Liver (tissue), 9 donors: Measurements from ENCODE around the gene GIMAP6. TPM values are rescaled to one million over a fixed set of nuclear protein-coding genes. Genes with fewer than 3 reads are reported as not detected.

ENCODE experiments used
- DNase-seq: peaks from one replicate; pipeline ENCODE4 v3.0.0-alpha.2; 2017; ENCODE audit warnings: low spot score
- H3K27ac ChIP-seq, 2 donors: one replicate each; pipeline ENCODE4 v1.7.0; 2013; ENCODE audit warnings: inconsistent platforms in 2 of 2, low read length in 2 of 2, control low read depth in 1 of 2, low read depth in 1 of 2, mild to moderate bottlenecking in 1 of 2
- H3K27me3 ChIP-seq, 4 donors: one replicate each; pipeline versions ENCODE4 v1.6.1 to v1.7.0; 2013; ENCODE audit warnings: low read length in 3 of 4, inconsistent platforms in 1 of 4, mild to moderate bottlenecking in 1 of 4, moderate library complexity in 1 of 4; ENCODE audit not compliant: control insufficient read depth in 4 of 4, insufficient read depth in 4 of 4
- H3K36me3 ChIP-seq, 4 donors: one replicate each; pipeline versions ENCODE4 v1.6.1 to v1.7.0; 2013; ENCODE audit warnings: low read length in 3 of 4, mild to moderate bottlenecking in 3 of 4, low read depth in 1 of 4, moderate library complexity in 1 of 4; ENCODE audit not compliant: control insufficient read depth in 4 of 4, insufficient read depth in 3 of 4
- H3K4me1 ChIP-seq, 4 donors: one replicate each; pipeline versions ENCODE4 v1.6.1 to v1.7.0; 2013; ENCODE audit warnings: low read length in 3 of 4, mild to moderate bottlenecking in 3 of 4, moderate library complexity in 1 of 4; ENCODE audit not compliant: control insufficient read depth in 4 of 4, insufficient read depth in 4 of 4
- H3K4me3 ChIP-seq, 3 donors: one replicate each; pipeline versions ENCODE4 v1.6.1 to v1.7.0; 2013; ENCODE audit warnings: low read length in 3 of 3, control low read depth in 1 of 3, low read depth in 1 of 3, mild to moderate bottlenecking in 1 of 3
- H3K9ac ChIP-seq, 2 donors: one replicate each; pipeline ENCODE4 v1.7.0; 2013; ENCODE audit warnings: low read length in 2 of 2, mild to moderate bottlenecking in 2 of 2, moderate library complexity in 2 of 2, control low read depth in 1 of 2, low read depth in 1 of 2
- H3K9me3 ChIP-seq, 4 donors: one replicate each; pipeline versions ENCODE4 v1.6.1 to v1.7.0; 2013; ENCODE audit warnings: low read length in 3 of 4; ENCODE audit not compliant: control insufficient read depth in 4 of 4
- EGR1 ChIP-seq, 2 donors: IDR thresholded peaks; 2 replicates each; pipeline ENCODE4 v1.6.1; 2016 to 2018; ENCODE audit warnings: antibody characterized with exemption in 2 of 2, low read depth in 2 of 2
- FOXA1 ChIP-seq: IDR thresholded peaks from 2 replicates; pipeline ENCODE4 v1.6.1; 2016; ENCODE audit warnings: antibody characterized with exemption
- FOXA2 ChIP-seq: IDR thresholded peaks from 2 replicates; pipeline ENCODE4 v1.6.1; 2016; ENCODE audit warnings: antibody characterized with exemption
- GABPA ChIP-seq, 2 donors: IDR thresholded peaks in 1 of 2; conservative IDR thresholded peaks in 1 of 2; 2 replicates each; pipeline ENCODE4 v1.6.1; 2016; ENCODE audit warnings: antibody characterized with exemption in 2 of 2, mild to moderate bottlenecking in 1 of 2, moderate library complexity in 1 of 2
- HNF4A ChIP-seq, 2 donors: conservative IDR thresholded peaks; 2 replicates each; pipeline ENCODE4 v1.6.1; 2016; ENCODE audit warnings: antibody characterized with exemption in 2 of 2, mild to moderate bottlenecking in 2 of 2
- HNF4G ChIP-seq: IDR thresholded peaks from 2 replicates; pipeline ENCODE4 v1.6.1; 2016; ENCODE audit warnings: antibody characterized with exemption
- JUND ChIP-seq, 2 donors: IDR thresholded peaks; 2 replicates each; pipeline ENCODE4 v1.6.1; 2016; ENCODE audit warnings: antibody characterized with exemption in 2 of 2
- NR2F2 ChIP-seq: IDR thresholded peaks from 2 replicates; pipeline ENCODE4 v1.6.1; 2016; ENCODE audit warnings: antibody characterized with exemption
- RAD21 ChIP-seq, 2 donors: IDR thresholded peaks; 2 replicates each; pipeline ENCODE4 v1.6.1; 2016; ENCODE audit warnings: antibody characterized with exemption in 2 of 2, mild to moderate bottlenecking in 2 of 2
- RXRA ChIP-seq, 2 donors: IDR thresholded peaks; 2 replicates each; pipeline ENCODE4 v1.6.1; 2017 to 2018; ENCODE audit warnings: antibody characterized with exemption in 2 of 2, mild to moderate bottlenecking in 1 of 2
- SP1 ChIP-seq: IDR thresholded peaks from 2 replicates; pipeline ENCODE4 v1.6.1; 2018; ENCODE audit warnings: antibody characterized with exemption, mild to moderate bottlenecking
- TAF1 ChIP-seq: conservative IDR thresholded peaks from 2 replicates; pipeline ENCODE4 v1.6.1; 2016; ENCODE audit warnings: antibody characterized with exemption, mild to moderate bottlenecking
- YY1 ChIP-seq: IDR thresholded peaks from 2 replicates; pipeline ENCODE4 v1.6.1; 2016; ENCODE audit warnings: antibody characterized with exemption, mild to moderate bottlenecking
- WGBS: extraction: QIAGEN DNeasy Blood & Tissue Kit; methylation state at CpG from one replicate; pipeline ENCODE4 v1.1.7; 2013; 5-methylcytosine and 5-hydroxymethylcytosine counted together
- polyA plus RNA-seq, 2 donors: library from polyadenylated mRNA; stranded (reverse) in 1 of 2; unstranded in 1 of 2; fragments of 200-250 nt in 1 of 2; fragments of >200 nt in 1 of 2; fragmentation: Nextera tagmentation in 1 of 2; extraction: Ambion mirVana in 1 of 2; gene quantifications; one replicate each; pipeline versions ENCODE4 v1.2.1 to v1.2.3, GENCODE V29; 2013 to 2015
- total RNA-seq, 2 donors: library from RNA; depleted of rRNA; stranded (reverse); fragments of >200 nt; gene quantifications; one replicate each; pipeline ENCODE4 v1.2.3, GENCODE V29; 2014
- TF ChIP-seq, protein P1 (sequence below): fragments of 150-350 bp; IDR thresholded peaks from 2 replicates; pipeline ENCODE4 v1.5.1; 2017; ENCODE audit warnings: improper control_type of control experiment, low read depth, low read length; ENCODE audit not compliant: missing input control
- TF ChIP-seq, protein P2 (sequence below): IDR thresholded peaks from 2 replicates; pipeline ENCODE4 v1.6.1; 2016; ENCODE audit warnings: antibody characterized with exemption
- TF ChIP-seq, protein P3 (sequence below): IDR thresholded peaks from 2 replicates; pipeline ENCODE4 v1.6.1; 2016; ENCODE audit warnings: antibody characterized with exemption, mild to moderate bottlenecking
- TF ChIP-seq, protein P4 (sequence below): IDR thresholded peaks from 2 replicates; pipeline ENCODE4 v1.6.1; 2016; ENCODE audit warnings: antibody characterized with exemption
- donor health status: healthy.
- donor health status: healthy.
- donor health status: healthy.
- donor health status: healthy.
- donor health status: healthy.

GIMAP6 gene
- total and polyA plus RNA-seq, 4 donors: 2.0 to 17.5 (median 11.9) TPM

DNA sequence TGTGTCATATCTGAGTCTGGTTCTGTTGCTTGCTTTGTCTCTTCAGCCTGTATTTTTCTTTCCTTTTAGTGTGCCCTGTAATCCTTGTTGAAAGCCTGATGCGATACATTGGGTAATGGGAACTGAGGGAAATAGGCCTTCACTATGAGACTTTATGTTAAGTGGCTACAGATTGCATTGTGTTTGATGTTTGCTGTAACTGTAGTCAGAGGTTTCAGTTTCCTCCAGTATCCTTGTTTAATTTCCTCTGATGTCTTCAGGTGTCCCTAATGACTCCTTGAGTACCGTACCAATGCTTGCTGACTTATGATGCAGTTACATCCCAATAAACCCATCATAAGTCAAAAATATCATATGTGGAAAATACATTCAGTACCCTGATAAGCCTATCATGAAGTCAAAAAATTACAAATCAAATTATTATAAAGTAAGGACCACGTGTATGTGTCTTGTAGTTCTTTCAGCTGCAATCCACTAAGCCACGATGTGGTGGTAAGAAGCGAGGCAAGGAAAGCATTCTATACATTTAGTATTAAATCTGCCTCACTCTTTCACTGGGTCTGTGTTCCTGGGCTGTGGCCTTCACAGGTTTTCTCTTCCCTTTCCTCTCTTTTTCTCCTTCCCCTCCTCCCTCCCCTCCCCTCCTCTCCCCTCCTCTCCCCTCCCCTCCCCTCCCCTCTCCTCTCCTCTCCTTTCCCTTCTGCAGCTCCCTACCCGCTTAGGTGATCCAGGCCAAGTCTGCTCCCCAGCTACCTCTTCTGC, 13.3 kb upstream of the GIMAP6 start:
- no peak overlapping the region for H3K4me3 ChIP-seq
- H3K27ac ChIP-seq: no peak overlapping the region
- no peak overlapping the region for H3K9ac ChIP-seq
- DNase-seq: no peak
- 83% methylated on average over 6 of the region's 6 CpGs for WGBS
- H3K9me3 ChIP-seq: no peaks in the 10 kb centered on the region
- H3K36me3 ChIP-seq: no peaks in the 10 kb centered on the region
- TF ChIP-seq HNF4A (conservative IDR thresholded peaks at IDR 0.05) (no peak), TAF1 (no peak), NR2F2 (no peak), JUND (IDR thresholded peaks at IDR 0.05) (no peak), SP1 (no peak), FOXA2 (no peak)
- TF ChIP-seq, protein P1, sequence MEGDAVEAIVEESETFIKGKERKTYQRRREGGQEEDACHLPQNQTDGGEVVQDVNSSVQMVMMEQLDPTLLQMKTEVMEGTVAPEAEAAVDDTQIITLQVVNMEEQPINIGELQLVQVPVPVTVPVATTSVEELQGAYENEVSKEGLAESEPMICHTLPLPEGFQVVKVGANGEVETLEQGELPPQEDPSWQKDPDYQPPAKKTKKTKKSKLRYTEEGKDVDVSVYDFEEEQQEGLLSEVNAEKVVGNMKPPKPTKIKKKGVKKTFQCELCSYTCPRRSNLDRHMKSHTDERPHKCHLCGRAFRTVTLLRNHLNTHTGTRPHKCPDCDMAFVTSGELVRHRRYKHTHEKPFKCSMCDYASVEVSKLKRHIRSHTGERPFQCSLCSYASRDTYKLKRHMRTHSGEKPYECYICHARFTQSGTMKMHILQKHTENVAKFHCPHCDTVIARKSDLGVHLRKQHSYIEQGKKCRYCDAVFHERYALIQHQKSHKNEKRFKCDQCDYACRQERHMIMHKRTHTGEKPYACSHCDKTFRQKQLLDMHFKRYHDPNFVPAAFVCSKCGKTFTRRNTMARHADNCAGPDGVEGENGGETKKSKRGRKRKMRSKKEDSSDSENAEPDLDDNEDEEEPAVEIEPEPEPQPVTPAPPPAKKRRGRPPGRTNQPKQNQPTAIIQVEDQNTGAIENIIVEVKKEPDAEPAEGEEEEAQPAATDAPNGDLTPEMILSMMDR: no peak
- TF ChIP-seq, protein P2, sequence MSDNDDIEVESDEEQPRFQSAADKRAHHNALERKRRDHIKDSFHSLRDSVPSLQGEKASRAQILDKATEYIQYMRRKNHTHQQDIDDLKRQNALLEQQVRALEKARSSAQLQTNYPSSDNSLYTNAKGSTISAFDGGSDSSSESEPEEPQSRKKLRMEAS: no peak
- TF ChIP-seq, protein P3, sequence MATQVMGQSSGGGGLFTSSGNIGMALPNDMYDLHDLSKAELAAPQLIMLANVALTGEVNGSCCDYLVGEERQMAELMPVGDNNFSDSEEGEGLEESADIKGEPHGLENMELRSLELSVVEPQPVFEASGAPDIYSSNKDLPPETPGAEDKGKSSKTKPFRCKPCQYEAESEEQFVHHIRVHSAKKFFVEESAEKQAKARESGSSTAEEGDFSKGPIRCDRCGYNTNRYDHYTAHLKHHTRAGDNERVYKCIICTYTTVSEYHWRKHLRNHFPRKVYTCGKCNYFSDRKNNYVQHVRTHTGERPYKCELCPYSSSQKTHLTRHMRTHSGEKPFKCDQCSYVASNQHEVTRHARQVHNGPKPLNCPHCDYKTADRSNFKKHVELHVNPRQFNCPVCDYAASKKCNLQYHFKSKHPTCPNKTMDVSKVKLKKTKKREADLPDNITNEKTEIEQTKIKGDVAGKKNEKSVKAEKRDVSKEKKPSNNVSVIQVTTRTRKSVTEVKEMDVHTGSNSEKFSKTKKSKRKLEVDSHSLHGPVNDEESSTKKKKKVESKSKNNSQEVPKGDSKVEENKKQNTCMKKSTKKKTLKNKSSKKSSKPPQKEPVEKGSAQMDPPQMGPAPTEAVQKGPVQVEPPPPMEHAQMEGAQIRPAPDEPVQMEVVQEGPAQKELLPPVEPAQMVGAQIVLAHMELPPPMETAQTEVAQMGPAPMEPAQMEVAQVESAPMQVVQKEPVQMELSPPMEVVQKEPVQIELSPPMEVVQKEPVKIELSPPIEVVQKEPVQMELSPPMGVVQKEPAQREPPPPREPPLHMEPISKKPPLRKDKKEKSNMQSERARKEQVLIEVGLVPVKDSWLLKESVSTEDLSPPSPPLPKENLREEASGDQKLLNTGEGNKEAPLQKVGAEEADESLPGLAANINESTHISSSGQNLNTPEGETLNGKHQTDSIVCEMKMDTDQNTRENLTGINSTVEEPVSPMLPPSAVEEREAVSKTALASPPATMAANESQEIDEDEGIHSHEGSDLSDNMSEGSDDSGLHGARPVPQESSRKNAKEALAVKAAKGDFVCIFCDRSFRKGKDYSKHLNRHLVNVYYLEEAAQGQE: no peak
- no peaks in the 10 kb centered on the region for H3K4me1 ChIP-seq
- no peaks in the 10 kb centered on the region for H3K27me3 ChIP-seq

DNA sequence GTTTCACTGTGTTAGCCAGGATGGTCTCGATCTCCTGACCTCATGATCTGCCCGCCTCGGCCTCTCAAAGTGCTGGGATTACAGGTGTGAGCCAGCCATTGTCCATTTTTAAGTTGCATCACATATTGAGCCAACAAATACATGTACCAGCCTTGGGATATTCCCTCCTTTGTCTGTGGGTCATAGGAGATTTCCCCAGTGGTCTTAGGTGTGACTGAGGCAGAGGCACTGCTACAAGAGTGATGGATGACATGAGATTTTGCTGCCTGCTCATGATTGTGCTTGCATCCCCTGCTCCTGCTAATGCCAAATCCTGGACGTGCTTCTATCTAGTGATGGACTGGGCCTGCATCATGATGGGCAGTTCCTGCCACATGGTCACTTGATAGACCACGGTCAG, 10.7 kb upstream of the GIMAP6 start:
- Histone ChIP-seq H3K36me3 (no peaks in the 10 kb centered on the region), H3K4me1 (no peaks in the 10 kb centered on the region), H3K27me3 (no peaks in the 10 kb centered on the region), H3K9ac (no peak overlapping the region), H3K9me3 (peaks cover 0 to 8% (median 3%) of the 10 kb centered on the region in 4 donors), H3K27ac (no peak overlapping the region), H3K4me3 (no peak overlapping the region)
- no peak for DNase-seq
- WGBS: 87% methylated on average over 5 of the region's 5 CpGs
- TF ChIP-seq FOXA2 (no peak), FOXA1 (no peak), NR2F2 (no peak), HNF4A (conservative IDR thresholded peaks at IDR 0.05) (no peak), HNF4G (no peak), YY1 (no peak), RXRA (IDR thresholded peaks at IDR 0.05) (no peak), JUND (IDR thresholded peaks at IDR 0.05) (no peak), GABPA (IDR thresholded peaks at IDR 0.05 in 1 of 2, conservative IDR thresholded peaks at IDR 0.05 in 1 of 2) (no peak), RAD21 (IDR thresholded peaks at IDR 0.05) (no peak), TAF1 (no peak), EGR1 (IDR thresholded peaks at IDR 0.05; ENCODE audit: low read depth in 2 of 2) (no peak)
- TF ChIP-seq, protein P4, sequence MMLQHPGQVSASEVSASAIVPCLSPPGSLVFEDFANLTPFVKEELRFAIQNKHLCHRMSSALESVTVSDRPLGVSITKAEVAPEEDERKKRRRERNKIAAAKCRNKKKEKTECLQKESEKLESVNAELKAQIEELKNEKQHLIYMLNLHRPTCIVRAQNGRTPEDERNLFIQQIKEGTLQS: no peak
- TF ChIP-seq, protein P1: no peak
- TF ChIP-seq, protein P2: no peak
- TF ChIP-seq, protein P3: no peak
